GM12801 (cell line): ENCODE measurements around the gene CASKIN2.

Experiments
- TF ChIP-seq, protein P1 (sequence below): IDR thresholded peaks from one replicate; pipeline ENCODE4 v1.5.1; 2011; ENCODE audit warnings: control low read depth; ENCODE audit not compliant: insufficient read length; ENCODE audit errors: extremely low read depth

CASKIN2 gene

DNA sequence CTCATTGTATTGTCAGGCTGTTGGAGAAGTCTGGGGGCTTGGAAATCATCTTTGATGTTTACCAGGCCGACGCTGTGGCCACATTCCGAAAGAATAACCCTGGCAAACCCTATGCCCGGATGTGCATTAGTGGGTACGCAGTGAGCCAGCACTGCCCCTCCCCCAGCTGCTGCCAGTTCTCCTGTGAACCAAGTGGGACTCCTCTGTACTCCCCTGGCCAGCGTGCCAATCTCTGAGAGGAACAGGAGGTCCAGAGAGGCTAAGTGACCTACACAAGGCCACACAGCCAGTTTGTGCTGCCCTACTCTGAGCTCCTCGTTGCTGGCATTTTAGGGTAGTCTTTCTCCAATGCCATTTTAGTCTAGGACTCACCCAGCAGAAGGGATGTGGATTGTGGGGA lies 8.3 kb upstream of the CASKIN2 start:
- TF ChIP-seq, protein P1, sequence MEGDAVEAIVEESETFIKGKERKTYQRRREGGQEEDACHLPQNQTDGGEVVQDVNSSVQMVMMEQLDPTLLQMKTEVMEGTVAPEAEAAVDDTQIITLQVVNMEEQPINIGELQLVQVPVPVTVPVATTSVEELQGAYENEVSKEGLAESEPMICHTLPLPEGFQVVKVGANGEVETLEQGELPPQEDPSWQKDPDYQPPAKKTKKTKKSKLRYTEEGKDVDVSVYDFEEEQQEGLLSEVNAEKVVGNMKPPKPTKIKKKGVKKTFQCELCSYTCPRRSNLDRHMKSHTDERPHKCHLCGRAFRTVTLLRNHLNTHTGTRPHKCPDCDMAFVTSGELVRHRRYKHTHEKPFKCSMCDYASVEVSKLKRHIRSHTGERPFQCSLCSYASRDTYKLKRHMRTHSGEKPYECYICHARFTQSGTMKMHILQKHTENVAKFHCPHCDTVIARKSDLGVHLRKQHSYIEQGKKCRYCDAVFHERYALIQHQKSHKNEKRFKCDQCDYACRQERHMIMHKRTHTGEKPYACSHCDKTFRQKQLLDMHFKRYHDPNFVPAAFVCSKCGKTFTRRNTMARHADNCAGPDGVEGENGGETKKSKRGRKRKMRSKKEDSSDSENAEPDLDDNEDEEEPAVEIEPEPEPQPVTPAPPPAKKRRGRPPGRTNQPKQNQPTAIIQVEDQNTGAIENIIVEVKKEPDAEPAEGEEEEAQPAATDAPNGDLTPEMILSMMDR, result no peak

DNA sequence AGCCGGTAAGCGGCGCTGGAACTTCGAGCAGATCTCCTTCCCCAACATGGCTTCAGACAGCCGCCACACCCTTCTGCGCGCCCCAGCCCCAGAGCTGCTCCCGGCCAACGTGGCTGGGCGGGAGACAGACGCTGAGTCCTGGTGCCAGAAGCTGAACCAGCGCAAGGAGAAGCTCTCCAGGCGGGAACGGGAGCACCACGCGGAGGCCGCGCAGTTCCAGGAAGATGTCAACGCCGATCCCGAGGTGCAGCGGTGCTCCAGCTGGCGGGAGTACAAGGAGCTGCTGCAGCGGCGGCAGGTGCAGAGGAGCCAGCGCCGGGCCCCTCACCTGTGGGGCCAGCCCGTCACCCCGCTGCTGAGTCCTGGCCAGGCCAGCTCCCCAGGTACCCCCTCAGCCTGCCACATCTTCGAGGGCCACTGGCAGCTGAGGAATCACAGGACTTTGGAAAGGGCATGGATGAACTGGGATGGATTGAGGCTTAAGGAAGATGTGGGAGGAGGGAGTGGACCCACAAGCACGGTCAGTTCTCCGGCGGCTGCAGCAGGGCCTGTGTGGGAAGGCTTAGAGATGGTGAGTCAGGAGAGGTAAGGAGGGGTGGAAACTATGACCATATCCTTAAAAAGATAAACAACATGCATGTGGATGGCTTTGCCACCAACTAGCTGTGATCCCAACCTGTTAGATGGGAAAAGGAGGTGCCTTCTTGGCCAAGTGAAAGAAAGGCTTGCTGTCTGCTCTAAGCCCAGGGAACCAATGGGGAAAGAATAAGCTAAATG lies 6.8 kb upstream of the CASKIN2 start:
- TF ChIP-seq, protein P1, result no peak

DNA sequence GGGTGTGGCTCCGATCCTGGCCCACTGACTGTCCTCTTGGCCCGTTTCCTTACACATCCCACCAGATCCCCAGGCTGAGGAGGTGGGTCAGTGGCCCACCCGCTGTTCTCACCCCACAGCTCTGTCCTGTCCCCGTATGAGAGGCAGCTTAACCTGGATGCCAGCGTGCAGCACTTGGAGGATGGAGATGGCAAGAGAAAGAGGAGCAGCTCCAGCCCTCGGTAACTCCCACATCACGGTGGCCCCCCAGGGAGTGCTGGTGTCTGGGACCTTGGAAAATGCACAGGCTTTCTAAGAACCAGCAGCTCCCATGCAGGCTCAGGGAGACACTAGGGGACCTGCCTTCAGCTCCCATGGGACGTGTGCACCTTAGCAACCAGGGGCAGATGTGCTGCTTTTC lies 6.0 kb upstream of the CASKIN2 start:
- TF ChIP-seq, protein P1, result no peak

DNA sequence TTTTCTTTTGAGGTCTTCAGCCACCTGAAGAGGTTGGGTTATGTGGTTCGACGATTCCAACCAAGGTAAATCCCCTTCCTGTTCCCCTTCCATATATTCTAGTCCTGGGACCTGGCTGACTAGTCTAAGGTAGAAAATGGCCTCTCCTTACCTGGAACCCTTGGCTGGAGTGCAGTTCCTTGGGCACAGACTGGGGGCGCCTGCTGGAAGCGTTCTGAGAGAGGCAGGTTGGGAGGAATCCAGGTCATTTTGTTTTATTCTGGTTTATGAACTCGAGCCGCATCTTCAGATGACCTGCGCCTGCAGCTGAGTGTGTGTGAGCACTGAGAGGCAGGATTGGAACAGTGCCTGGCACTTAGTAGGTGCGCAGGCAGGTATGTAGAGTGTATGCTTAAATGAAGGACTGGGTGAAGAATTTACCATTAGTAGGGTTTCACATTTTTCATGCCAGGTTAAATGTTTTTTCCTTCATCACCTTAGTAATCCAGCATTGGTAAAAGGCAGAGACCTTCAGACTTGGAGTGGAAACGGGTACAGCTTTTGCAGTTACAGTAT lies 3.7 kb upstream of the CASKIN2 start:
- TF ChIP-seq, protein P1, result no peak

DNA sequence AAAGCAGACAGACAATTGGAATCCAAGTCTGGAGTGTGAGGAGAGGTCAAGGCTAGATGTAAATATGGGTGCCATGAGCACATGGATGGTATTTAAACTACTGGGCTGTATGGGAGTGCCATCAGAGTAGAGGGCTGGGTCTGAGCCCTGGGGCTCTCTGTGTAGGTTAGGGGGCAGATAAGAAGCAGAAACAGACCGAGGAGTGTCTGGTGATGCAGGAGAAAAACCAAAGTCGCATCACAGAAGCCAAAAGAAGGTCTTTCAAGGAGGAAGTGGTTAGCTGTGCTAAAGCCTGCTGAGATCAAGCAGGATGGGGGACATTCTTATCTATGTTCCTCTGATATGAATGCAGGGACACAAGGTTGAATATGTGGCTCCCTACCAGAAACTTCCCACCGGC lies 2.9 kb upstream of the CASKIN2 start:
- TF ChIP-seq, protein P1, result no peak

DNA sequence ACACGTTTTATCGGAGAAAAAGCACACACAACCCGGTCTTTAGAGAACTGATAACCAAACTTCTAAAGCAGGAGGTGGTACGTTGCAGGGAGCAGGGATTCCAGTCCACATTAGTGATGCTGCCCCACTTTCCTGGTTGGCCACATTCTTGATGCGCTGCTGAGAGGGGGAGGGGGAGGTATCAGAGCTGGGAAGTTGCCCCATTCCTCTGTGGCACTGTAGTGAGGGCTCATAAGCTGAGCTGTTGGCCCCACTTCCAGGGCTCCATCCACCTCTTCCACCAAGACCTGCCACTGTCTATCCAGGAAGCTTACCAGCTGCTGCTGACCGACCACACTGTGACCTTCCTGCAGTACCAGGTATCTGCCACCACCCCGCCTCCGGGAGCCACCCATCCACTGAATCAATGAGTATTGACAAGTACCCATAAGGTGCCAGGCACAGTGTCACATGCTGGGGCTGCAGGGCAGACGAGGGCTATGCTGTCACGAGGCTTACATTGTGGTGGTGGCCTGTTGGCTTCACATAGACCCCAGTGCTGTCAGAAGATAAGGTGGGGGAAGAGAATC lies 2.0 kb upstream of the CASKIN2 start:
- TF ChIP-seq, protein P1, result no peak

DNA sequence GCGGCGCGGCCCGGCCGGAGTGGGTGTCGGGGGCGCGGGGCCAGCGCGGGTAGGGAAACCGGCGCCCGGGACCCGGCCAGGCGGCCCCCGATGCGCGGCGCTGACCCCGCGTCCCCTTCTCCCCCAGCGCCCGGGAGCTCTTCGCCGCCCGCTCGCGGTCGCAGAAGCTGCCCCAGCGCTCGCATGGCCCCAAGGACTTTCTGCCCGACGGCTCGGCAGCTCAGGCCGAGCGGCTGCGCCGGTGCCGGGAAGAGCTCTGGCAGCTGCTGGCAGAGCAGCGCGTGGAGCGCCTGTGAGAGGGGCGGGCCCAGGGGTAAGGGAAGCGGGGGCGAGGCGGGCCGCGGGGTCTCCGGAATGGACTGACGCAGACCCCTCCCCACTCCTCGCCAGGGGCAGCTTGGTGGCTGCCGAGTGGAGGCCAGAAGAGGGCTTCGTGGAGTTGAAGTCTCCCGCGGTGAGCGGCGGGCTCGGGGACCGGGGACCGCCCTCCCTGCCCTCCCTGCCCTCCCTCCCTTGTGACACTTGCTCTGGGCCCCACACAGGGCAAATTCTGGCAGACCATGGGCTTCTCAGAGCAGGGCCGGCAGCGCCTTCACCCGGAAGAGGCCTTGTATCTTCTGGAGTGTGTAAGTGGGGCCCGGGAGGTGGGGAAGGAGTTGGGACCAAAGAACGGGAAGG lies 1.4 kb upstream of the CASKIN2 start:
- TF ChIP-seq, protein P1, result no peak
